Prostate gland (tissue), 2 donors: Measurements from ENCODE around the gene CMSS1.

Experiments
- CTCF ChIP-seq, 4 experiments: fragments of 200-600 bp in 2 of 4; fragments of 450-650 bp in 2 of 4; sonication (generic) in 2 of 4; IDR thresholded peaks; 1 replicate in 3 of 4; 2 replicates in 1 of 4; pipeline ENCODE4 v1.5.1; 2016 to 2019; ENCODE audit warnings: antibody characterized with exemption in 4 of 4, mild to moderate bottlenecking in 2 of 4, moderate library complexity in 2 of 4
- POLR2A ChIP-seq: fragments of 450-650 bp; IDR thresholded peaks from one replicate; pipeline ENCODE4 v1.6.1; 2016; ENCODE audit warnings: antibody characterized with exemption, mild to moderate bottlenecking
- POLR2AphosphoS5 ChIP-seq: sonication (generic); formaldehyde crosslinking; IDR thresholded peaks from one replicate; pipeline ENCODE4 v1.6.1; 2017; ENCODE audit warnings: antibody characterized with exemption

GRCh38 chr3:99965077-99965476 lies 147.4 kb downstream of the CMSS1 start:
- no peak for TF ChIP-seq POLR2A
- no peak for TF ChIP-seq CTCF (IDR thresholded peaks at IDR 0.05)
- no peak for TF ChIP-seq POLR2AphosphoS5
